Measurements from ENCODE around the gene PRDM7. TPM values are rescaled to one million over a fixed set of nuclear protein-coding genes. Genes with fewer than 3 reads are reported as not detected.

The PRDM7 gene
- total RNA-seq, 1 donor from 2014 or later, result not detected

DNA sequence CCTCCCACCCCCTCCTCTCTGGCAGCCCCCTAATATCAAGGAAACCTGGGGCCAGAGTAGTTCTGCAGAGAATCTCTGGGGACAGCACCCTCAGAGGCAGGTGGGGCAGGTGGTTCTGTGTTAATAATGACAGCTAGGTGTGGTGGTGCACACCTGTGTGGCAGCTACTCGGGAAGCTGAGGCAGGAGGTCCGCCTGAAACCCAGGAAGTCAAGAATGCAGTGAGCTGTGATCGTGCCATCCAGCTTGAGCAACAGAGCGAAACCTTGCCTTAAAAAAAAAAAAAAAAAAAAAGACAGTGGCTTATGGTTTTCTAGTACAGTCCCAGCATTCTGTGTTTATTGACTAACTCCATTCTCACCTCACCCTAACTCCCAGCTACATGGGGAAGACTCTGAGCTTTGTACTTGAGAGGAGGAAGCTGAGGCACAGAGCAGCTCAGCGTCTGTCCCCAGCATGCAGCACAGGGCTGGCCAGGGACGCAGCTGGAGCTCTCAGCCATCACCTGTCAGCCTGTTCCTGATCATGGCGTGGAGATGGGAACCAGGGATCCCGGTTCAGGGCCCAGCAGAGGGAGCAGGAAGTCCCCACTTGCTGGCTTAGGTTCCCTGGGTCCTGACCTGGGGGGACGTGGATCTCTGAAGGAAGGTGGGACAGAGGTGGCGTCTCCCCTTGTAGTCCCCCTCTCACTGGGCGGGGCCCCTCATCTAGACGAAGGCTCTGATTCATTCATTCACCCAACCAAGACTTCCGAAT lies 64.0 kb downstream of the PRDM7 start:
- no peak for ATAC-seq
- no peak overlapping the region for H3K27ac ChIP-seq
- H3K4me1 ChIP-seq, result peaks cover under 1% of the 10 kb centered on the region
- intact Hi-C loops (cut with DNase I), result no loop called here
- peaks cover under 1% of the 10 kb centered on the region for H3K27me3 ChIP-seq (ENCODE audit: low read depth)
- no peaks in the 10 kb centered on the region for H3K9me3 ChIP-seq
- H3K36me3 ChIP-seq, result no peaks in the 10 kb centered on the region
- TF ChIP-seq, protein P1, sequence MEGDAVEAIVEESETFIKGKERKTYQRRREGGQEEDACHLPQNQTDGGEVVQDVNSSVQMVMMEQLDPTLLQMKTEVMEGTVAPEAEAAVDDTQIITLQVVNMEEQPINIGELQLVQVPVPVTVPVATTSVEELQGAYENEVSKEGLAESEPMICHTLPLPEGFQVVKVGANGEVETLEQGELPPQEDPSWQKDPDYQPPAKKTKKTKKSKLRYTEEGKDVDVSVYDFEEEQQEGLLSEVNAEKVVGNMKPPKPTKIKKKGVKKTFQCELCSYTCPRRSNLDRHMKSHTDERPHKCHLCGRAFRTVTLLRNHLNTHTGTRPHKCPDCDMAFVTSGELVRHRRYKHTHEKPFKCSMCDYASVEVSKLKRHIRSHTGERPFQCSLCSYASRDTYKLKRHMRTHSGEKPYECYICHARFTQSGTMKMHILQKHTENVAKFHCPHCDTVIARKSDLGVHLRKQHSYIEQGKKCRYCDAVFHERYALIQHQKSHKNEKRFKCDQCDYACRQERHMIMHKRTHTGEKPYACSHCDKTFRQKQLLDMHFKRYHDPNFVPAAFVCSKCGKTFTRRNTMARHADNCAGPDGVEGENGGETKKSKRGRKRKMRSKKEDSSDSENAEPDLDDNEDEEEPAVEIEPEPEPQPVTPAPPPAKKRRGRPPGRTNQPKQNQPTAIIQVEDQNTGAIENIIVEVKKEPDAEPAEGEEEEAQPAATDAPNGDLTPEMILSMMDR (IDR thresholded peaks at IDR 0.05), result no peak
- DNase-seq, result no peak
- H3K4me3 ChIP-seq, result no peak overlapping the region

DNA sequence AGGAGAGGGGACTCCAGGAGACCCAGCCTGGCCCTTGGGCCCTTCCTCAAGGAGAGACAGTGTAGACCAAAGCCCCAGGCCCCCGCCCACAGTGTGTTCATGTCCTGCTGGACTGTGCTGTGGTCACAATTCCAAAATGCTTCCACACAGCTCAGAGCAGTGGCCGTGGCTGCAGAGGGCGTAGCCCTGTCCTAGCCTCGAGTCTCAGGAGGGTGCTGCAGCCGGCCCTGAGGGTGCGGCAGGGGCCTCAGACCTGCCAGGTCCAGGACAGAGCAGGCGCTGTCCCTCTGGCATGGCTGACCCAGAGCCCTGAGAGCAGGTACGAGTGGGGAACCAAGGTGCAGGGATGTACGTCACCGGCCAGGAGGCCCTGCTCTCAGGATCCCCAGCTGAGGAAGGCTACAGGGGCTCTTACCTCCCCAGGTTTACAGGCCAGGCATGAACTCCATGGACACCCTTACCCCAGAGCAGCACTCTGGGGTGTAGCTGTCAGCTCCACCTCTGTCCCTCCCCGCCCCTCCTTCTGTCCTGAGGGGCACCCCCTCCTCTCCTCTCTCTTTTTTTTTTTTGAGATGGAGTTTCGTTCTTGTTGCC lies 65.1 kb downstream of the PRDM7 start:
- DNase-seq, result no peak
- H3K27ac ChIP-seq, result no peak overlapping the region
- no peaks in the 10 kb centered on the region for H3K36me3 ChIP-seq
- H3K4me1 ChIP-seq, result no peaks in the 10 kb centered on the region
- TF ChIP-seq, protein P1 (IDR thresholded peaks at IDR 0.05), result no peak
- intact Hi-C loops (cut with DNase I), result no loop called here
- ATAC-seq, result no peak
- H3K27me3 ChIP-seq (ENCODE audit: low read depth), result no peaks in the 10 kb centered on the region
- no peaks in the 10 kb centered on the region for H3K9me3 ChIP-seq
- H3K4me3 ChIP-seq, result no peak overlapping the region

DNA sequence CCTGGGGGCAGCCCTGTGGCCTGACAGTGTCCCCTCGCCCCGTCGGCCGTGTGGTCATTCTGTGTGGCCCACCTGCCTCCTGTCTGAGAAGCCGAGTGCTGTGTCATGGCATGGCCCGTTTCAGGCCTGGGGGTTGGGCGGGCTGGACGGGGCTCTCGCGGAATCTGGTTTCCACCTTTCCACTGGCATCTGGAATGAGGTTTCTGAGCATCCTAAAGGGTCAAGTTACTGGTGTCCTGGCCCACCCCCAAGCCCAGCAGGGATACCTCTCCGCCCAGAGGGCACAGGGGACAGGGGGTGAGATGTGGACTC lies 65.7 kb downstream of the PRDM7 start:
- Histone ChIP-seq H3K4me3 (no peak overlapping the region), H3K9me3 (no peaks in the 10 kb centered on the region), H3K36me3 (no peaks in the 10 kb centered on the region), H3K27ac (no peak overlapping the region), H3K4me1 (no peaks in the 10 kb centered on the region), H3K27me3 (ENCODE audit: low read depth) (no peaks in the 10 kb centered on the region)
- ATAC-seq (no peak), DNase-seq (no peak)
- TF ChIP-seq, protein P1 (IDR thresholded peaks at IDR 0.05), result no peak
- intact Hi-C loops (cut with DNase I), result no loop called here

DNA sequence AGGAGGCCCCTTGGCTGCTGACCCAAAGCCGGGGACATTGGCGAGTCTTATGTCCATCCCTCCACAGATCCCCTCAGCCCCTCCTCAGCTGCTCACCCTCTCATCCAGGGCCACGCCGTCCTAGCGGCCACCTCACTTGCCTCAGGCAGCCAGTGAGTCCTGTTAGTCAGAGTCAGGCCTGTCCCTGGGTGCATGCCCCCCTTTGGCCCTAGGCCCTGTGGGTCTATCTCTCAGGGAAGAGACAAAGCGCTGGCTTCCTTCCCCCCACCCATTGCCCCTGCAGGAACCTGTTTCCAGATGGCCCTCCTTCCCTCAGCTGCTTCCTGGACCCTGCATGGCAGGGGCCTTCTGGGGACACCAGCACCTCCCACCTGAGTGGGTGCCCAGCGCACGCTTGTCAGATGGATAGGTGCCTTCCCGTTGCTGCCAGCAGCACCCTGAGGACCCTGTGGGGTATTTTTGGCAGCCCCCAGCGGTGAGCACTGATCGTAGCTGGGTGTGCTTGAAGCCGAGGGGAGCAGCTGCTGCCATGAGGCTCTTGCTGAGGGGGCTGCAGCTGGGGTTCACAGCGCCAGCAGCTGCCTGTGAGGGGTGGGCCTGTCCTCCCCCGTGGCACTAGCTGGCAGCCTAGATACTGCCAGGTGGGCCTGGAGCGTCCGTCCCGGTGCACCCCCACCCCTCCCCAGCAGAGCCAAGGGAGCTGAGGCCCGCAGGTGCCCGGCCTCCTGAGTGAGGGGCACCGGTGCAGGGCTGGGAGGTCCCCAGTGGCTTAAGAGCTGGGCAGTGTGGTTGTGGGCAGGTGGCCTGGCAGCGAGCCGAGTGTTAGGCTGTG lies 66.2 kb downstream of the PRDM7 start:
- no peaks in the 10 kb centered on the region for H3K9me3 ChIP-seq
- intact Hi-C loops (cut with DNase I), result no loop called here
- H3K4me3 ChIP-seq, result no peak overlapping the region
- no peak overlapping the region for H3K27ac ChIP-seq
- H3K27me3 ChIP-seq (ENCODE audit: low read depth), result no peaks in the 10 kb centered on the region
- no peaks in the 10 kb centered on the region for H3K36me3 ChIP-seq
- TF ChIP-seq, protein P1 (IDR thresholded peaks at IDR 0.05), result no peak
- no peaks in the 10 kb centered on the region for H3K4me1 ChIP-seq
- no peak for DNase-seq
- ATAC-seq, result no peak

DNA sequence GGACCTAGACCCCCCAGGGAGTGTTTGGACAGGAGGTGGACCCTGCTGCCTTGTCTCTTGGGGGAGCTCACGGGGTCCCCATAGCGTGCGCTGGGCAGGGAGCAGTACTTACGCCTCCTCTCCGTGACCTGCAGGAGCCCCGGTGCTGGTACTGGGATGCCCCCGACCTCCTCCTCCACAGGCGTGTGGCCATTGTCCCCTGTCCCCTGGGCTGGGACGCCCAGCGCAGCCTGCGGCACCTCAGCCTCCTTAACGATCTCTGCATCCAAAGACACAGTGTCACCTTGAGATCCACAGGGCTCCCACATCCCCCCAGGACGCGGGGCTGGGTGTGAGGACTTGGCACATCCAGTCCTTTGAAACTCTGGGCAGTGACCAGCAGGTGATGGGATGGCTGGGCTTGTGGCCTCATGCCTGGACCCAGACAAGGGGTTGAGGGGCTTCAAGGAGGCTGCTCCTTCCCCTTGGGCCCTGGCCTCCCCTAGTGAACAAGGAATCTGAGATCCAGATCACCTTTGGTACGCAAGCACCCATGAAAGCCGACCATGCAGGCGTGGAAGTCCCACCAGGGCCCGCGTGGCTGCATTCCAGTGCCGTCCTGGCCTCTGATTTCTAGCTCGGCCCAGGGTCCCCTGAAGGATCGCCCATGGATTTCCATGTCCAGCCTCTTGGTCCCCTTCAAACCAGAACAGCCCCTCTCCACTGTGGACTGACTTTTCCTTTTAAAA lies 67.8 kb downstream of the PRDM7 start:
- TF ChIP-seq, protein P1 (IDR thresholded peaks at IDR 0.05), result no peak
- H3K36me3 ChIP-seq, result no peaks in the 10 kb centered on the region
- DNase-seq, result no peak
- no peak overlapping the region for H3K27ac ChIP-seq
- no peaks in the 10 kb centered on the region for H3K4me1 ChIP-seq
- no peaks in the 10 kb centered on the region for H3K27me3 ChIP-seq (ENCODE audit: low read depth)
- intact Hi-C loops (cut with DNase I), result no loop called here
- H3K9me3 ChIP-seq, result no peaks in the 10 kb centered on the region
- no peak overlapping the region for H3K4me3 ChIP-seq
- peak in 1 of 2 donors; percentile 19 for ATAC-seq
